Mesendoderm (in vitro differentiated cells): Measurements from ENCODE around the gene ANO2.

Experiments used
- DNase-seq: peaks from one replicate; pipeline ENCODE4 v3.0.0; 2013
- H2AK5ac ChIP-seq: 2 replicates; pipeline ENCODE4 v1.6.1; 2013; ENCODE audit warnings: low read length, inconsistent platforms
- H2BK120ac ChIP-seq: 2 replicates; pipeline ENCODE4 v1.6.1; 2013; ENCODE audit warnings: low read depth, mild to moderate bottlenecking, low read length, moderate library complexity, mixed read lengths
- H2BK15ac ChIP-seq: replicated peaks from 2 replicates; pipeline ENCODE4 v1.6.1; 2013; ENCODE audit warnings: low read depth, mild to moderate bottlenecking, moderate library complexity
- H2BK5ac ChIP-seq: 2 replicates; pipeline ENCODE4 v1.6.1; 2013; ENCODE audit warnings: low read length, inconsistent platforms
- H3K18ac ChIP-seq: 2 replicates; pipeline ENCODE4 v1.6.1; 2013; ENCODE audit warnings: mild to moderate bottlenecking, low read length, mixed read lengths
- H3K23ac ChIP-seq: one replicate; pipeline ENCODE4 v1.6.1; 2013; ENCODE audit warnings: low read length
- H3K27ac ChIP-seq: 2 replicates; pipeline ENCODE4 v1.5.1; 2013; ENCODE audit warnings: low read depth, mild to moderate bottlenecking, inconsistent platforms, low read length, moderate library complexity
- H3K27me3 ChIP-seq: 2 replicates; pipeline ENCODE4 v1.6.1; 2013; ENCODE audit warnings: low read length, control low read depth, mild to moderate bottlenecking, inconsistent platforms; ENCODE audit not compliant: insufficient read depth, poor library complexity
- H3K36me3 ChIP-seq: 2 replicates; pipeline ENCODE4 v1.6.1; 2013; ENCODE audit warnings: low read length, inconsistent platforms; ENCODE audit not compliant: control insufficient read depth, insufficient read depth
- H3K4ac ChIP-seq: one replicate; pipeline ENCODE4 v1.6.1; 2013; ENCODE audit warnings: low read depth, mild to moderate bottlenecking, low read length, moderate library complexity
- H3K4me1 ChIP-seq: 2 replicates; pipeline ENCODE4 v1.6.1; 2013; ENCODE audit warnings: low read depth, low read length, inconsistent platforms; ENCODE audit not compliant: control insufficient read depth
- H3K4me2 ChIP-seq: 2 replicates; pipeline ENCODE4 v1.6.1; 2013; ENCODE audit warnings: low read length
- H3K4me3 ChIP-seq: 2 replicates; pipeline ENCODE4 v1.5.1; 2013; ENCODE audit warnings: mild to moderate bottlenecking, low read length
- H3K56ac ChIP-seq: one replicate; pipeline ENCODE4 v1.6.1; 2013; ENCODE audit warnings: low read length
- H3K79me1 ChIP-seq: 2 replicates; pipeline ENCODE4 v1.6.1; 2013; ENCODE audit warnings: low read length, inconsistent platforms
- H3K79me2 ChIP-seq: 2 replicates; pipeline ENCODE4 v1.6.1; 2013; ENCODE audit warnings: mild to moderate bottlenecking, low read length; ENCODE audit not compliant: control insufficient read depth, insufficient read depth
- H3K9ac ChIP-seq: 2 replicates; pipeline ENCODE4 v1.6.1; 2013; ENCODE audit warnings: low read length, inconsistent platforms
- H4K5ac ChIP-seq: one replicate; pipeline ENCODE4 v1.6.1; 2013; ENCODE audit warnings: low read length
- H4K8ac ChIP-seq: one replicate; pipeline ENCODE4 v1.6.1; 2013; ENCODE audit warnings: low read depth, mild to moderate bottlenecking, control low read depth, low read length, moderate library complexity
- WGBS: extraction: QIAGEN DNeasy Blood & Tissue Kit; methylation state at CpG from one replicate; pipeline ENCODE4 v1.1.7; 2013; ENCODE audit warnings: low lambda C conversion rate, missing lambda C conversion rate; ENCODE audit not compliant: insufficient coverage; ENCODE audit errors: extremely low coverage; 5-methylcytosine and 5-hydroxymethylcytosine counted together

ANO2 gene

GRCh38 chr12:5713599-5714081 is 231.4 kb downstream of the ANO2 start:
- H3K79me1 ChIP-seq: no peaks in the 10 kb centered on the region
- H3K4me3 ChIP-seq: no peak overlapping the region
- H2BK15ac ChIP-seq: no peak overlapping the region
- no peaks in the 10 kb centered on the region for H3K79me2 ChIP-seq
- H3K4me2 ChIP-seq: no peak overlapping the region
- WGBS: no CpG with 5 or more reads among the region's 6 CpGs
- H4K8ac ChIP-seq: no peak overlapping the region
- no peak overlapping the region for H2BK5ac ChIP-seq
- no peaks in the 10 kb centered on the region for H3K36me3 ChIP-seq
- H3K27ac ChIP-seq: no peak overlapping the region
- no peaks in the 10 kb centered on the region for H3K27me3 ChIP-seq
- H3K4ac ChIP-seq: no peak overlapping the region
- H3K18ac ChIP-seq: no peak overlapping the region
- no peak overlapping the region for H3K23ac ChIP-seq
- H2BK120ac ChIP-seq: no peak overlapping the region
- no peak overlapping the region for H3K9ac ChIP-seq
- H4K5ac ChIP-seq: no peak overlapping the region
- H3K4me1 ChIP-seq: no peaks in the 10 kb centered on the region
- DNase-seq: no peak
- H3K56ac ChIP-seq: no peak overlapping the region
- no peak overlapping the region for H2AK5ac ChIP-seq

DNA sequence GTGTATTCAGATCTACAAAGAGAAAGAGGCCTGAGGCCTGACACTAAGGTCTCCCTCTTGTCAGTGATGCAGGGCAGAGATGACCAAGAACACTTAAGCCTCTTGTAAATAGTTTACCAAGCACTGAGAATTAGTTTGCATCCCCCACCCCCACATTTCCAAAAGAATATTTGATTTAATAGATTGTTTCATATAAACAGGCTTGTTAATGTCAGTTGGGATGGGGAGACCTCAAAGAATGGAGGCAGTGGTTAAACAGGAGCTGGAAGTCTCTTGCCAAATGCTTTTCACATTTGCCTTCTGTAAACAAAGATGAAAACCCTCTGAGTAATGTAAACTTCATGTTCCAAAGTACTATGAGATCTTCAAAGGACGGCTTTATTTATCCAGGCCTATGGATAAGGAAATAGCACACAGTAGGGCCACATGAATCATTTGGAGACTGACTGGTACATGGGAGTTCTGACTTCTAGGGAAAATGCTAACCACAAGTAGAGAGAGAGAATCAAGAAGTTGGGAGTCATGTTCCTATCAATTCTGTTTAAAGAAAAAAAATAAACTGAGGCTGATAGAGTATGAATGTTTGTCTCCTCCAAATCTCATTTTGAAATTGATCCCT is 234.7 kb downstream of the ANO2 start:
- Histone ChIP-seq H2BK120ac (no peak overlapping the region), H3K4ac (no peak overlapping the region), H2BK15ac (no peak overlapping the region), H3K9ac (no peak overlapping the region), H2BK5ac (no peak overlapping the region), H3K79me2 (no peaks in the 10 kb centered on the region), H3K4me2 (no peak overlapping the region), H3K23ac (no peak overlapping the region), H3K27me3 (no peaks in the 10 kb centered on the region), H3K79me1 (no peaks in the 10 kb centered on the region), H3K4me1 (no peaks in the 10 kb centered on the region), H4K8ac (no peak overlapping the region), H4K5ac (no peak overlapping the region), H3K56ac (no peak overlapping the region), H2AK5ac (no peak overlapping the region), H3K18ac (no peak overlapping the region), H3K27ac (no peak overlapping the region), H3K4me3 (no peak overlapping the region), H3K36me3 (no peaks in the 10 kb centered on the region)
- WGBS: no CpG with 5 or more reads among the region's 1 CpG
- no peak for DNase-seq

- Histone ChIP-seq H2AK5ac (no peak overlapping the region), H3K56ac (no peak overlapping the region), H3K18ac (no peak overlapping the region), H4K5ac (no peak overlapping the region), H3K23ac (no peak overlapping the region), H3K27me3 (no peaks in the 10 kb centered on the region), H3K4me3 (no peak overlapping the region), H2BK15ac (no peak overlapping the region), H3K4ac (no peak overlapping the region), H3K36me3 (no peaks in the 10 kb centered on the region), H3K4me2 (no peak overlapping the region), H3K27ac (no peak overlapping the region), H2BK5ac (no peak overlapping the region), H3K9ac (no peak overlapping the region), H4K8ac (no peak overlapping the region), H3K4me1 (no peaks in the 10 kb centered on the region), H2BK120ac (no peak overlapping the region), H3K79me2 (no peaks in the 10 kb centered on the region), H3K79me1 (no peaks in the 10 kb centered on the region)
- peak; percentile 22 for DNase-seq
These were observed 236.7 kb downstream of the ANO2 start for GRCh38 chr12:5708371-5708770.

DNA sequence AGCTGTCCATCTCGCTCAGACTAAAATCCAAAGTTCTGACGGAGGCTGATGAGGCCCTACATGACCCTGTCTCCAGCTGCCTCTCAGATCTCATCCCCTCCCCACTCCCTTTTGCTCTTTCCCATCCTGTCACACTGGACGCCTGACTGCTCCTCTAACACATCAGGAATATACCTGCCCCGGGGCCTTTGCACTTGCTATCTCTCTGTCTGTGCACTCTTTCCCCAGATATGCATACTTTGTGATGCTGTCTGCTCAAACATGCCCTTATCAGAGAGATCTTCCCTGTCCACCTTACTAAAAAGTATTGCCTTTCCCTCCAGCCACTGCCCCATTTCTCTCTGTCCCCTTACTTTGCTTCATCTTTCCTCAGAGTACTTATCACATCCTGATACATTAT is 238.8 kb downstream of the ANO2 start:
- H3K4me3 ChIP-seq: no peak overlapping the region
- H3K36me3 ChIP-seq: no peaks in the 10 kb centered on the region
- no peaks in the 10 kb centered on the region for H3K27me3 ChIP-seq
- no peak overlapping the region for H2BK5ac ChIP-seq
- no peak overlapping the region for H3K18ac ChIP-seq
- no peaks in the 10 kb centered on the region for H3K79me2 ChIP-seq
- no peak overlapping the region for H3K4ac ChIP-seq
- no peak overlapping the region for H4K5ac ChIP-seq
- no peak overlapping the region for H3K27ac ChIP-seq
- DNase-seq: no peak
- H3K4me2 ChIP-seq: no peak overlapping the region
- H2BK15ac ChIP-seq: no peak overlapping the region
- no peak overlapping the region for H4K8ac ChIP-seq
- no peaks in the 10 kb centered on the region for H3K4me1 ChIP-seq
- H2AK5ac ChIP-seq: no peak overlapping the region
- H3K56ac ChIP-seq: no peak overlapping the region
- H2BK120ac ChIP-seq: no peak overlapping the region
- no peaks in the 10 kb centered on the region for H3K79me1 ChIP-seq
- H3K23ac ChIP-seq: no peak overlapping the region
- H3K9ac ChIP-seq: no peak overlapping the region
- no CpG with 5 or more reads among the region's 4 CpGs for WGBS

- Histone ChIP-seq H3K4me3 (no peak overlapping the region), H3K4me2 (no peak overlapping the region), H3K79me2 (no peaks in the 10 kb centered on the region), H4K8ac (no peak overlapping the region), H3K18ac (no peak overlapping the region), H3K27ac (no peak overlapping the region), H3K36me3 (no peaks in the 10 kb centered on the region), H4K5ac (no peak overlapping the region), H3K9ac (no peak overlapping the region), H2BK15ac (no peak overlapping the region), H3K27me3 (no peaks in the 10 kb centered on the region), H3K79me1 (no peaks in the 10 kb centered on the region), H3K23ac (no peak overlapping the region), H3K4ac (no peak overlapping the region), H2BK5ac (no peak overlapping the region), H3K4me1 (no peaks in the 10 kb centered on the region), H2AK5ac (no peak overlapping the region), H3K56ac (no peak overlapping the region), H2BK120ac (no peak overlapping the region)
- no peak for DNase-seq
- 100% methylated on average over 2 of the region's 9 CpGs for WGBS
These were observed 239.3 kb downstream of the ANO2 start for GRCh38 chr12:5705791-5706190.

DNA sequence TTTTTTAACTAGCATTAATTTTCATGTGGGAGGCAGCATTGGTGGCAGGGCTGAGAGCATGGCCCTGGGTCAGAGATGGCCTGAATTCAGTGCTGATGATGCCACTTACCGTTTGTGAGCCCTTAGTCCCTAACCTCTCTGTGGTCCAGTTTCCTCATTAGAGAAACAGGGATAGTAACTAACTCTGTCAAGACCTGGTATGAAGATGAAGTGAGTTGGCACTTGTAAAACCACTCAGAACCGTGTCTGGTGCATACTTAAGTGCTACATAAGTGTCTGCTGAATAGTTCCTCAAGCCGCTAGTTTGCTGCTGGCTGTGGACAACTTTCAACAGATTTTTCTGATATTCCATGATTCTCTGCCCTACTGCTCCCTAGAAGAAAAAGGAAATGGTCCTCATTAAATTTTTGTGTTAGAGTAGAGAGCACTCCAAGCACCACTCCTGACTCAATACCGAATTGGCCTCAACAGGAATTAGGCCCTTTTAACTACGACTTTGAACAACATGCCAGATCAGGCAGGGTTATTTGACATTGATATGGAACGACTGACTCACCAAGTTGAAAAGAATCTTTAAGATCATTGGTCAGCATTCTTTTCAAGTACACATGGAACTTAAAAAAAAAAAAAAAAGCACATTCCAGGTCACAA is 250.2 kb downstream of the ANO2 start:
- DNase-seq: no peak
- Histone ChIP-seq H3K4ac (no peak overlapping the region), H3K79me2 (no peaks in the 10 kb centered on the region), H3K9ac (no peak overlapping the region), H3K23ac (no peak overlapping the region), H3K4me3 (no peak overlapping the region), H3K4me1 (no peaks in the 10 kb centered on the region), H2BK15ac (no peak overlapping the region), H3K27me3 (no peaks in the 10 kb centered on the region), H3K79me1 (no peaks in the 10 kb centered on the region), H3K27ac (no peak overlapping the region), H2BK120ac (no peak overlapping the region), H3K36me3 (no peaks in the 10 kb centered on the region), H4K5ac (no peak overlapping the region), H3K56ac (no peak overlapping the region), H3K4me2 (no peak overlapping the region), H4K8ac (no peak overlapping the region), H2AK5ac (no peak overlapping the region), H2BK5ac (no peak overlapping the region), H3K18ac (no peak overlapping the region)
- WGBS: no CpG with 5 or more reads among the region's 6 CpGs
